DND-41 (cell line): ENCODE measurements around the gene PCSK9.

Experiments
- ATAC-seq: fragments of 200-7000 bp; cut with Tn5 transposase; 3 replicates; pipeline ENCODE4 v1.9.1; 2021; ENCODE audit warnings: low read depth; ENCODE audit not compliant: insufficient read depth
- DNase-seq: peaks from one replicate; pipeline ENCODE4 v3.0.0-alpha.2; 2020
- H2AFZ ChIP-seq: 2 replicates; pipeline ENCODE4 v1.6.0; 2012; ENCODE audit warnings: low read depth, low read length
- H3K27ac ChIP-seq: 2 replicates; pipeline ENCODE4 v1.5.1; 2012; ENCODE audit warnings: low read length, inconsistent platforms
- H3K27me3 ChIP-seq: fragments of 200-600 bp; sonication (generic); 2 replicates; pipeline ENCODE4 v1.6.0; 2012; ENCODE audit warnings: low read length, mild to moderate bottlenecking, inconsistent platforms; ENCODE audit not compliant: insufficient read depth, poor library complexity
- H3K36me3 ChIP-seq: 2 replicates; pipeline ENCODE4 v1.5.1; 2012; ENCODE audit warnings: low read length, inconsistent platforms; ENCODE audit not compliant: insufficient read depth
- H3K4me1 ChIP-seq: 2 replicates; pipeline ENCODE4 v1.5.1; 2012; ENCODE audit warnings: mild to moderate bottlenecking, low read length; ENCODE audit not compliant: insufficient read depth
- H3K4me2 ChIP-seq: 2 replicates; pipeline ENCODE4 v1.6.0; 2012; ENCODE audit warnings: mild to moderate bottlenecking, moderate library complexity, low read length, inconsistent platforms; ENCODE audit not compliant: insufficient read depth
- H3K4me3 ChIP-seq, 2 experiments: fragments of 200-600 bp in 1 of 2; shearing (Covaris generic) in 1 of 2; 2 replicates each; pipeline ENCODE4 v1.5.1; 2012 to 2016; ENCODE audit warnings: inconsistent platforms in 2 of 2, low read length in 2 of 2, mild to moderate bottlenecking in 2 of 2, low read depth in 1 of 2, moderate library complexity in 1 of 2
- H3K79me2 ChIP-seq: 2 replicates; pipeline ENCODE4 v1.6.0; 2012; ENCODE audit warnings: low read length, inconsistent platforms; ENCODE audit not compliant: insufficient read depth
- H3K9ac ChIP-seq: 2 replicates; pipeline ENCODE4 v1.6.0; 2012; ENCODE audit warnings: low read depth, mild to moderate bottlenecking, inconsistent platforms, low read length, moderate library complexity
- H3K9me3 ChIP-seq: 2 replicates; pipeline ENCODE4 v1.5.1; 2012; ENCODE audit warnings: low read length, moderate library complexity, mild to moderate bottlenecking, inconsistent platforms; ENCODE audit not compliant: insufficient read depth, severe bottlenecking
- H4K20me1 ChIP-seq: 2 replicates; pipeline ENCODE4 v1.6.0; 2012; ENCODE audit warnings: low read length; ENCODE audit not compliant: insufficient read depth
- EZH2 ChIP-seq: IDR thresholded peaks from 3 replicates; pipeline ENCODE4 v1.6.1; 2012; ENCODE audit warnings: borderline replicate concordance, low read depth, mild to moderate bottlenecking, moderate library complexity, low read length, inconsistent platforms; ENCODE audit not compliant: severe bottlenecking
- TF ChIP-seq, protein P1 (sequence below): IDR thresholded peaks from 2 replicates; pipeline ENCODE4 v1.5.1; 2012; ENCODE audit warnings: borderline replicate concordance, low read length, moderate library complexity, mild to moderate bottlenecking; ENCODE audit not compliant: poor library complexity, severe bottlenecking; ENCODE audit errors: extremely low read depth

PCSK9 gene

DNA sequence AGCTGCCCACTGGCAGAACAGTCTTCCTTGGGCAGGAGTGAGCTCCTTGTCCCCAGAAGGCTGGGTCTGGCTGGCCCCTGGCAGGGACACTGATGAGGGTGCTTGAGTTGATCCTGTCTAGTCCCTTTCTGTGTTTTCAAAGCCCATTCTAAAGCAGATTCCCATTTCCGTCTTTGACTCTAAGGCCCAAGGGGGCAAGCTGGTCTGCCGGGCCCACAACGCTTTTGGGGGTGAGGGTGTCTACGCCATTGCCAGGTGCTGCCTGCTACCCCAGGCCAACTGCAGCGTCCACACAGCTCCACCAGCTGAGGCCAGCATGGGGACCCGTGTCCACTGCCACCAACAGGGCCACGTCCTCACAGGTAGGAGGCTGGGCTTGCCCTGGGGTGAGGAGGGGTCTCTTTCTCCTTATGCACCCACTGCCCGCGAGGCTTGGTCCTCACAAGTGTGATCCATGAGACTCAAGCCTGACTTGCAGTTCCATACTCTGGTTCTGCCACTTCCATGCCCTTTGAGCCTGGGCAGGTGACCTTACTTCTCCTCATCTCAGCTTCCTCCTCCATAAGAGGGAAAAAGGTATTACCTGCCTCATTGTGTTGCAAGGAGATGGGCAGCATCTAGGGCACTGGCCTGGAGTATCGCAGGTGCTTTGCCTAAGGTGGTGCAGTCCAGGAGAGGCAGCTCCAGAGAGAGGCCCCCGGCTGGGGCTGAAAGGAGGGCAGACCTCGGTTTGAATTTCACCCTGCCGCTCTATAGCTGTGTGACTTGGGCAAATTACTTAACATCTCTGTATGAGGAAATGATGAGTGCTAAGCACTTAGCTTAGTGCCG is 20.2 kb downstream of the PCSK9 start:
- H3K27me3 ChIP-seq = no peaks in the 10 kb centered on the region
- H3K4me3 ChIP-seq = no peak overlapping the region
- no peak overlapping the region for H3K27ac ChIP-seq
- H2AFZ ChIP-seq = no peak overlapping the region
- H4K20me1 ChIP-seq = no peaks in the 10 kb centered on the region
- TF ChIP-seq EZH2 = no peak
- TF ChIP-seq, protein P1, sequence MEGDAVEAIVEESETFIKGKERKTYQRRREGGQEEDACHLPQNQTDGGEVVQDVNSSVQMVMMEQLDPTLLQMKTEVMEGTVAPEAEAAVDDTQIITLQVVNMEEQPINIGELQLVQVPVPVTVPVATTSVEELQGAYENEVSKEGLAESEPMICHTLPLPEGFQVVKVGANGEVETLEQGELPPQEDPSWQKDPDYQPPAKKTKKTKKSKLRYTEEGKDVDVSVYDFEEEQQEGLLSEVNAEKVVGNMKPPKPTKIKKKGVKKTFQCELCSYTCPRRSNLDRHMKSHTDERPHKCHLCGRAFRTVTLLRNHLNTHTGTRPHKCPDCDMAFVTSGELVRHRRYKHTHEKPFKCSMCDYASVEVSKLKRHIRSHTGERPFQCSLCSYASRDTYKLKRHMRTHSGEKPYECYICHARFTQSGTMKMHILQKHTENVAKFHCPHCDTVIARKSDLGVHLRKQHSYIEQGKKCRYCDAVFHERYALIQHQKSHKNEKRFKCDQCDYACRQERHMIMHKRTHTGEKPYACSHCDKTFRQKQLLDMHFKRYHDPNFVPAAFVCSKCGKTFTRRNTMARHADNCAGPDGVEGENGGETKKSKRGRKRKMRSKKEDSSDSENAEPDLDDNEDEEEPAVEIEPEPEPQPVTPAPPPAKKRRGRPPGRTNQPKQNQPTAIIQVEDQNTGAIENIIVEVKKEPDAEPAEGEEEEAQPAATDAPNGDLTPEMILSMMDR = no peak
- DNase-seq (no peak), ATAC-seq (no peak)
- H3K36me3 ChIP-seq = no peaks in the 10 kb centered on the region
- H3K9me3 ChIP-seq = no peaks in the 10 kb centered on the region
- H3K4me1 ChIP-seq = no peaks in the 10 kb centered on the region
- H3K4me2 ChIP-seq = no peak overlapping the region
- no peak overlapping the region for H3K9ac ChIP-seq
- no peaks in the 10 kb centered on the region for H3K79me2 ChIP-seq

DNA sequence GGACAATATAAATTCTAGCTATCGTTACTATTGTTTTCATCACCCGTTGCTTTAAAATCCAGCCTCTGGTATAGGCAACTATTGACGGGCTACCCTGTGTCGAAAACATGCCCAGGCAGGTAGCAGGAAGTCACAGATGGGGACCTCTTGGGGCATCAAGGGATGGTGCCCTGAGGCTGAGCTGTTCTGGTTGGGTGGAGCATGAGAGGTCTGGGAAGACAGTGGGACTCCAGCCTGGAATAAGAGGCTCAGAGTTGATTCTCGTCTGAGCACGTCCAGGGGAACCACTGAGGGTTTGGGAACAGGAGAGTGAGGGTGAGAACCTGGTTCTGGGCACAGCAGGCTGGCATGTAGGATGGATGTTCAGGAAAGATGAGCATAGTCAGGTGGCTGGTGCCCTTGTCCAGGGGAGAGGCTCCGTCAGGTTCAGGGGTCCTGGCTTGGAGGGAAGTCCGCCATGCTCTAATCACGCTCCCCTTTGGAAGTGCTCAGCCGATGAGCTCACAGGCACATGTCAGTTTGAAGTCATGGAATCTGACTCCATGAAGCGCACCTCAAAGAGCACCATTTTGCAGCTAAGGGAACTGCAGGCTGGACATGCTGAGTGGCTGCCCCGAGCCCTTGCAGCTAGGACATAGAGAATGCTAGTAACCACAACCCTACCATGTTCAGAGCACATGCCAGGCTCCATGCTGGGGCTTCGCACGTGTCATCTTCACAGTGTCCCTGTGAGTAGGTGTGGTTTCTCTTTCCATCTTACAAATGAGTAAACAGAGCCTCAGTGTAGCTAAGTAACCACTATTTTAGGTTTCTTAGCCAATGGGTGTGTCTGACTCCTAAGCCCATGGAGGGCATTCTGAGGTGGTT is 21.0 kb downstream of the PCSK9 start:
- Histone ChIP-seq H3K9ac (no peak overlapping the region), H3K36me3 (no peaks in the 10 kb centered on the region), H3K4me3 (no peak overlapping the region), H3K27ac (no peak overlapping the region), H3K9me3 (no peaks in the 10 kb centered on the region), H3K4me2 (no peak overlapping the region), H3K4me1 (no peaks in the 10 kb centered on the region), H2AFZ (no peak overlapping the region), H3K27me3 (no peaks in the 10 kb centered on the region), H4K20me1 (no peaks in the 10 kb centered on the region), H3K79me2 (no peaks in the 10 kb centered on the region)
- no peak for DNase-seq
- ATAC-seq = no peak; the same call in 2 of the 3 replicates
- TF ChIP-seq, protein P1 = no peak
- TF ChIP-seq EZH2 = no peak

DNA sequence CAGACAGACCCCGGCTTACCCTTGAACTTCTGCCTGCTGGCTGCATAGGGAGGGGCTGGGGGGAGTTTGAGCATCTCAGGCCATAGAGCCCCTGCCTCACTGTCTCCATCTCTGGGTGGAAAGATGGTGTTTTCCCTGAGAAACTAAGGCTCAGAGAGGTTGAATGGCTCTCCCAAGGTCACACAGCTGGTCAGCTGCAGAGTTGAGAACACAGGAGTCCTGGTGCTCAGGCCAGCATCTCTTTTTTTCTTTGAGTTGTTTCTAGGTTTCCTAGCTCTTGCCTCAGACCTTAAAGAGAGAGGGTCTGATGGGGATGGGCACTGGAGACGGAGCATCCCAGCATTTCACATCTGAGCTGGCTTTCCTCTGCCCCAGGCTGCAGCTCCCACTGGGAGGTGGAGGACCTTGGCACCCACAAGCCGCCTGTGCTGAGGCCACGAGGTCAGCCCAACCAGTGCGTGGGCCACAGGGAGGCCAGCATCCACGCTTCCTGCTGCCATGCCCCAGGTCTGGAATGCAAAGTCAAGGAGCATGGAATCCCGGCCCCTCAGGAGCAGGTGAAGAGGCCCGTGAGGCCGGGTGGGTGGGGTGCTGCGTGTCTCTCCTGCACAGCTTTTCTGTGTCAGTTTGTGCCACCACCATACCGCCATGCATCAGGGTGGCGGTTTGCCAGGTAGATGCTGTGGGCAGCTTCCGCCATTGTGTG is 21.8 kb downstream of the PCSK9 start:
- TF ChIP-seq EZH2 = no peak
- TF ChIP-seq, protein P1 = no peak
- Histone ChIP-seq H3K4me2 (no peak overlapping the region), H3K4me3 (no peak overlapping the region), H3K27ac (no peak overlapping the region), H3K4me1 (no peaks in the 10 kb centered on the region), H2AFZ (no peak overlapping the region), H3K79me2 (no peaks in the 10 kb centered on the region), H3K27me3 (no peaks in the 10 kb centered on the region), H3K9ac (no peak overlapping the region), H4K20me1 (no peaks in the 10 kb centered on the region), H3K36me3 (no peaks in the 10 kb centered on the region), H3K9me3 (no peaks in the 10 kb centered on the region)
- DNase-seq = no peak
- no peak for ATAC-seq
